GM18909 (cell line): Measurements from ENCODE around the gene KBTBD4.
"Not testable (repeated sequence)": the region's sequence is repeated elsewhere in the genome, so short reads cannot be mapped to it uniquely, and the experiment has no call there.

Source experiments
- ATAC-seq: cut with Tn5 transposase; IDR thresholded peaks from one replicate; pipeline ENCODE4 v1.9.1; 2021; ENCODE audit warnings: mild to moderate bottlenecking; ENCODE audit not compliant: unreplicated experiment, poor library complexity

Gene KBTBD4

DNA sequence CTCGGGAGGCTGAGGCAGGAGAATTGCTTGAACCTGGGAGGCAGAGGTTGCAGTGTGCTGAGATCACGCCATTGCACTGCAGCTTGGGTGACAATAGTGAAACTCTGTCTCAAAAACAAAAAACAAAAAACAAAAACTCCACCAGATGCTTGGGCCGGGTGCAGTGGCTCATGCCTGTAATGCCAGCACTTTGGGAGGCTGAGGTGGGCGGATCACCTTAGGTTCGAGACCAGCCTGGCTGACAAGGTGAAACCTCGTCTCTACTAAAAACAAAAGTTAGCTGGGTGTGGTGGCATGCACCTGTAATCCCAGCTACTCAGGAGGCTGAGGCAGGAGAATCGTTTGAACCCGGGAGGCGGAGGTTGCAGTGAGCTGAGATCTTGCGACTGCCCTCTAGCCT lies 14.4 kb downstream of the KBTBD4 start:
- ATAC-seq = not testable (repeated sequence)

GRCh38 chr11:47562393-47562792 lies 16.4 kb downstream of the KBTBD4 start:
- not testable (repeated sequence) for ATAC-seq

DNA sequence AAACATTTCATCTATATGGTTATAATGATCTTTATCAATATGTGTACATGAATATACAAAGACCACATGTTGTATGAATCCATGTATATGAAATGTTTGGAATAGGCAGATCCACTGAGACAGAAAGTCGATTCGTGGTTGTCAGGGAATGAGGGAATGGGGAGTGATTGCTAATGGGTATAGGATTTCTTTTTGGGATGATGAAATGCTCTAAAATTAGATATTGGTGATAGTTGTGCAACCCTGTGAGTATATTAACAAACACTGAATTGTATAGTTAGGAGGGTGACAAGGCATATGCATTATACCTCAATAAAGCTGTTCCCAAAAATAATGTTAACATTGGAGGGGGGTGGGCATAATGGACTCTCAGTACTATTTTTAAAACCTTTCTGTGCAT lies 18.3 kb downstream of the KBTBD4 start:
- no peak for ATAC-seq

GRCh38 chr11:47558695-47559094 lies 20.1 kb downstream of the KBTBD4 start:
- ATAC-seq = no peak

DNA sequence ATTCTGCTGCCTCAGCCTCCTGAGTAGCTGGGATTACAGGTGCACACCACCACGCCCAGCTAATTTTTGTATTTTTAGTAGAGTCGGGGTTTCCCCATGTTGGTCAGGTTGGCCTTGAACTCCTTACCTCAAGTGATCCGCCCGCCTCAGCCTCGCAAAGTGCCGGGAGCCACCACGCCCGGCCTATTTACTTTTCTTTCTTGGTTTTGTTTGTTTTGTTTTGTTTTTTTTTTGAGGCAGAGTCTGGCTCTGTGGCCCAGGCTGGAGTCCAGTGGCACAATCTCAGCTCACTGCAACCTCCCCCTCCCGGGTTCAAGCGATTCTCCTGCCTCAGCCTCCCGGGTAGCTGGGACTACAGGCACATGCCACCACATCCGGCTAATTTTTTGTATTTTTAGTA lies 21.8 kb downstream of the KBTBD4 start:
- not testable (repeated sequence) for ATAC-seq

DNA sequence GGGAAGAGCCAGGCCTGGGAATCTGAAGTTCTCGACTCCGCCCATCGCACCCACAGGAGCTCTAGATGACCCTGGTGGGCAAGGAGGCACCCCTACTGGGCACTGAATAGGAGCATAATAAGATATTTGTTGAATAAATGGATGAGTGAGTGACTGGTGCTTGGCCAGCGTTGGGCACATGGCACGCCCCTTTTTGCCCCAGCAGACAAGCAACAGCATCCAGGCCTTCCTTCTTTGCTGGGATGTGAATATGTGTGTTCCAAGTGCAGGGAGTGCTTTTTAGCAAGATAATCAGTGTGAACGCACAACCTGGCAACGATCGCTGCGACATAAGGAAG lies 25.4 kb downstream of the KBTBD4 start:
- ATAC-seq = peak; percentile 32

GRCh38 chr11:47552566-47553405 lies 26.0 kb downstream of the KBTBD4 start, which contains the start of gene CELF1:
Gene CELF1, minus strand, starts transcription at chr11:47553132. Its CDS starts 53,609 bp downstream, at chr11:47499523.
- peak; percentile 94 for ATAC-seq

GRCh38 chr11:47552056-47552565 lies 26.7 kb downstream of the KBTBD4 start:
- ATAC-seq = no peak

DNA sequence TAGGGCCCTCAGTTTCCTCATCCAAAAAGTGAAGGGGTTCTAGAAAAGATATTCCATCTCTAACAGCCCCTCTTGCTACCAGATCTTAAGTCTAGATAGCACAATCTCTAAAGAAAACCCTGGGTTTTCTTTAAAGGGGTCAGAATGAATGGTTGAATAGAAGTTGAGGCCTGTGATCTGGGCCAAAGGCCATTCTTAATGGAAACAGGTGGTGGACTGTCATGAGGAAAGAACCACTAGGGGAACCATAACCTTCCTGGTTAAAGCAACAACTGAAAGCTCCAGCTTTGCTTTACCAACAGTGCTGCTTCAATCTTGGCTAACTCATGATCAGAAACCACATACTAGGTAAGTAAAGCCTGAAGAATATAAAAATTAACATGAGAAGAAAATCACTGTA lies 27.7 kb downstream of the KBTBD4 start:
- no peak for ATAC-seq

GRCh38 chr11:47550288-47551047 lies 28.3 kb downstream of the KBTBD4 start:
- ATAC-seq = no peak

DNA sequence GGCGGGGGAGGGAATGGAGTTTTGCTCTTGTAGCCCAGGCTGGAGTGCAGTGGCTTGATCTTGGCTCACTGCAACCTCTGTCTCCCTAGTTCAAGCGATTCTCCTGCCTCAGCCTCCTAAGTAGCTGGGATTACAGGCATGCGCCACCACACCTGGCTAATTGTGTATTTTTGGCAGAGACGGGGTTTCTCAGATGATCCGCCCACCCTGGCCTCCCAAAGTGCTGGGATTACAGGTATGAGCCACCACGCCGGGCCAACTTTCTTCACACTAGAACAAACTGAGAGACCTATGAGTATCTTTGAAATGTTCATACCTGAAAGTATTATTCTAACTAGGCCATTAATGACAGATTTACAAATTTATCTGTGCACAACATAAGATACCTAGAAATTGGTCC lies 32.5 kb downstream of the KBTBD4 start:
- ATAC-seq = not testable (repeated sequence)

- ATAC-seq = no peak
Observed at GRCh38 chr11:47545298-47545697, 33.5 kb downstream of the KBTBD4 start.

- no peak for ATAC-seq
Observed at GRCh38 chr11:47541070-47541469, 37.7 kb downstream of the KBTBD4 start.

DNA sequence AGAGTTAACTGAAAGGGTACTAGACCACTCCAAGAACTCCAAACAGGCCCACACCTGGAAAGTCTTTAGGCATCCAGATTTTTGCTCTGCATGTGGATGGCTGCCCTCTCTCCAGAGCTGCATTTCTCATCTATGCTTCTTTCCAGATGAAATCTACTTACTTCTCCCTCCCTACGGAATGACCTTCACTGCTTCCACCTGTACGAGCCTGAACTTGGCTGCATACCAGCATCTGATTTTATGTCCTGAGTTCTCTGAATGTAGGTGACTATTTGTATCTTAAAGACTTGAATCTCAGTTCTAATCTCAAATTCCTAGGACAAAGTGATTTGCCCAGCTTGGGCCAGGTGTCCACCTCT lies 39.1 kb downstream of the KBTBD4 start:
- ATAC-seq = no peak

DNA sequence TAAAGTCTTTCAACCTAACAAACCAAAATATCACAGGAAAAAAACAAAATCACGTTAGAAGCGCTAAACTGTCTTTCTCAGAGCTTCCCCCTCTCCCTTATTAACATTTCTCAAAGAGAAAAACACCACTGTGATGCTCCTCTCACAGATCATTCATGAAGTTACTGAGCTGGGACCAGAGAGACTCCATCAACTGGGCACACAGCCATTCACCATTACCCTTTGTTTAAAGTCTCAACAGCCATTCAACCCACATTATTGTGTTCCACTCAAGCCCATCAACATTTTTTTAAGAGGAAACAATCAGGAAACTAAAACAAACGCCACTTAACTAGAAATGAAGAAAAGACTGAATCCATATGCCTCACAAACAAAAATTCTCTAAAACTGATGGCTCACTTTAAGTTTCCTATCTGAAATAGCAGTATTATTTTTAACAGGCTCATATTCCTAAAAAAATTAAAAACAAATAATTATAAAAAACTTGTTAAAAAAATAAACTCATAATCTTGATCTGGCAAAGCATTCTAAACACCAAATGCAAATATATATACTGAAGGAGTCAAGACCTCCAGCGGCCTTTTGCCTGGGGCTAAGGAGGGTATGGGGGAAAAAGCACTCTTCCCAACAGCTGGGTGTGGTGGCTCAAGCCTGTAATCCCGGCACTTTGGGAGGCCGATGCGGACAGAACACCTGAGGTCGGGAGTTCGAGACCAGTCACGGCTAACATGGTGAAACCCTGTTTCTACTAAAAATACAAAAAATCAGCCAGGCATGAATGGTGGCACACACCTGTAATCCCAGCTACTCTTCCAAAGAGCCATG lies 39.8 kb downstream of the KBTBD4 start:
- no peak for ATAC-seq

- ATAC-seq = no peak
Observed at GRCh38 chr11:47536915-47537314, 41.9 kb downstream of the KBTBD4 start.

DNA sequence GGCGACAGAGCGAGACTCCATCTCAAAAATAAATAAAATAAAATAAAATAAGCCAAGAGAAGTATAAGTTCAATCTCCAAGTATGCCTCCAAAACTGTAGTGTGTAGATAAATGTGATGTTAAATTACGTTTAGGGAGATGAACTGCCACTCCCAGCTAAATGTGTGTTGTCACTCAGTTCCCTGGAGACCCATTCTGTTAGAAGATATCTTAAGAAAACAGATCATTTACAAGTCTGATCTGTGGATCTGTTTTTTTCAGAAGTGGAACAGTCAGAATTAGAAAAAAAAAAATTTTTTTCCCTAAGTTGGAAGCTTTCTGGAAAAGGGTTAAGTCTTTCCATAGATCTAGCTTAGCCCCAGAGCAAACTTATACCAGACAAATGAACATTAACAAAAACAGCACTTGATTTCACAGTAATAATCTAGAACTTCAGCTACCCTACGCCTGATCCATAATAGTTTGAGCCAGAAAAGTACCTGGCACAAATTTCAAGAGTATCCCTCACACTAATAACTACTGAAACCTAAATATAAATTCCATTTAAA lies 44.0 kb downstream of the KBTBD4 start:
- ATAC-seq = no peak

DNA sequence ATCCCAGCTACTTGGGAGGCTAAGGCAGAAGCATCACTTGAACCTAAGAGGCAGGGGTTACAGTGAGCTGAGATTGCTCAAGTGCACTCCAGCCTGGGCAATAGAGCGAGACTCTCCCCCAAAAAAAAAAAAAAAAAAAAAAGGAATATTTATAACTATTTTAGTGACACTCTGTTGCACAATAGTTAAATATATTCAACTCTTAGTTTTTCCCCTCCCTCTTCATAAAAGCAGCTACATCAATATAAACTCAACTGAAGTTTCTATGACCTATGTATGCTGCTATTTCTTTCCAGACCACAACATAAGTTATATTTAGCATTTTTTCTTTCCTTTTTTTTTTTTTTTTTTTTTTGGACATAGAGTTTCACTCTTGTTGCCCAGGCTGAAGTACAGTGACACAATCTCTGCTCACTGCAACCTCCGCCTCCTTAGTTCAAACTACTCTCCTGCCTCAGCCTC lies 45.0 kb downstream of the KBTBD4 start:
- no peak for ATAC-seq

- ATAC-seq = no peak
Observed at GRCh38 chr11:47532597-47533213, 46.1 kb downstream of the KBTBD4 start.

- no peak for ATAC-seq
Observed at GRCh38 chr11:47531666-47532065, 47.1 kb downstream of the KBTBD4 start.
